Activated T-cell treated with anti-CD3 and anti-CD28 coated beads, Interleukin-2, amount 50 U/mL, for 72 hours (primary cell): ENCODE measurements around the gene MUC20. TPM values are rescaled to one million over a fixed set of nuclear protein-coding genes. Genes with fewer than 3 reads are reported as not detected.
A peak's percentile ranks its signal among the peaks of the same experiment; 100 is the strongest.
"Not testable (repeated sequence)": the region's sequence is repeated elsewhere in the genome, so short reads cannot be mapped to it uniquely, and the experiment has no call there.

Experiments used
- ATAC-seq, 2 donors: fragments of 150-1000 bp; cut with Tn5 transposase; replicated peaks in 1 of 2; 2 replicates each; pipeline ENCODE4 v1.10.0; 2021; ENCODE audit warnings: moderate library complexity in 2 of 2, mild to moderate bottlenecking in 1 of 2
- DNase-seq, 2 donors: peaks; one replicate each; pipeline ENCODE4 v3.0.0; 2021 to 2022; ENCODE audit warnings: mixed read lengths in 1 of 2
- H3K27ac Mint-ChIP-seq: one replicate; pipeline ENCODE4 v1.8.0; 2022; ENCODE audit warnings: mild to moderate bottlenecking, moderate library complexity, mixed read lengths
- H3K27me3 Mint-ChIP-seq: one replicate; pipeline ENCODE4 v1.8.0; 2022; ENCODE audit warnings: low read depth, mixed read lengths
- H3K36me3 Mint-ChIP-seq, 2 donors: one replicate each; pipeline ENCODE4 v1.8.0; 2022; ENCODE audit warnings: mixed read lengths in 2 of 2, mild to moderate bottlenecking in 1 of 2; ENCODE audit not compliant: insufficient read depth in 2 of 2
- H3K4me1 Mint-ChIP-seq: one replicate; pipeline ENCODE4 v1.8.0; 2022; ENCODE audit warnings: low read depth, mixed read lengths
- H3K4me3 Mint-ChIP-seq, 2 donors: one replicate each; pipeline ENCODE4 v1.8.0; 2022; ENCODE audit warnings: mild to moderate bottlenecking in 2 of 2, mixed read lengths in 2 of 2, moderate library complexity in 2 of 2
- H3K9me3 Mint-ChIP-seq, 2 donors: one replicate each; pipeline ENCODE4 v1.8.0; 2022; ENCODE audit warnings: mixed read lengths in 2 of 2
- total RNA-seq, 2 donors: library from RNA; stranded (reverse); gene quantifications; one replicate each; pipeline ENCODE4 v1.2.3, GENCODE V29; 2022

MUC20 gene
- total RNA-seq, 2 donors from 2014 or later: 3.4 to 7.8 TPM

DNA sequence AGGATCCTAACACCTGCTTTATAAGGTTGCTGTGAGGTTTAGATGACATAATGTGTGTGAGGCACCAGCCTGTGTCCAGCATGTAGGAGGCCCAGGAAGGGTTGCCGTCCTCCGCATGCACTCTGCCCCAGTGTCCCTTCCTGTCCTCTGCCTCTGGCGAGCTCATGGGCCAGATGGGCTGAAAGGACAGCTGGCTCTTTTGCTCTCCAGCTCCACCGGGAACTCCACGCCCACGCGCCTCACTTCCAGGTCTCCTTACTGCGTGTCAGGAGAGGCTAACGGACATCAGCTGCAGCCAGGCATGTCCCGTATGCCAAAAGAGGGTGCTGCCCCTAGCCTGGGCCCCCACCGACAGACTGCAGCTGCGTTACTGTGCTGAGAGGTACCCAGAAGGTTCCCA lies 12.2 kb downstream of the MUC20 start:
- Mint-ChIP-seq H3K27me3 (no peaks in the 10 kb centered on the region), H3K4me3 (no peak overlapping the region)

DNA sequence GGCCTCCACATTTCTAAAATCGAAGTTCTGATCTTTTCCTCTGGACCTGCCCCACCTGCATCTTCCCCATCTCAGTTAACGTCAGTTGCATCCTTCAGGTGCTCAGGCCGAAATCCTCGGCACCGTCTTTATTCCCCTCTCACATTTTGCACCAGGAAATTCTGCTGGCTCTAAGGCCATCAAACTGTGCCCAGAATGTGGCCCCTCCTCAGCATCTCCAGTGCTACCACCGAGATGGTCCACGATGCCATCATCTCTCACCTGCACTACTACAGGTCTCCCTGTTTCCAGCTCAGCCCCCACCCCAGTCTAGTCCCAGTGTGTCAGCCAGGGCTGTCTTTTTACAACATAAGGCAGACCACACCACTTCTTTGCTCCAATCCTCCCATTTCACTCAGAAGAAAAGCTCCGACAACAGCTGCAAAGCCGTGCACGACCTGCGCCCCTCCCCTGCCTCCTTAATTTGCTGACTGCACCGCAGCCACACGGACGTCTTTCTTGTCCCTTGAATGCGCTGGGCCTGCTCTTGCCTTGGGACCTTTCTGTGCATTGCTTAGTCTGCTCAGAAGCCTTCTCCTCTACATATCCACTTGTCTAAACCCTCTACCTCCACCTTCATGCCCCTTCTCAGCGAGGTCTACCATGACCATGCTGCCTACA lies 14.4 kb downstream of the MUC20 start:
- Mint-ChIP-seq H3K36me3 (peaks cover 0 to 2% of the 10 kb centered on the region in 2 donors), H3K4me3 (no peak overlapping the region), H3K27me3 (no peaks in the 10 kb centered on the region), H3K4me1 (no peaks in the 10 kb centered on the region), H3K9me3 (peaks cover 0 to 2% of the 10 kb centered on the region in 2 donors), H3K27ac (no peak overlapping the region)
- DNase-seq (no peak), ATAC-seq (no peak)

More for the DNA sequence above, 12.2 kb downstream of the MUC20 start:
- Mint-ChIP-seq H3K4me1 (no peaks in the 10 kb centered on the region), H3K27ac (no peak overlapping the region), H3K9me3 (no peaks in the 10 kb centered on the region), H3K36me3 (peaks cover 0 to 2% of the 10 kb centered on the region in 2 donors)
- no peak for DNase-seq
- no peak for ATAC-seq

- Mint-ChIP-seq H3K4me3 (no peak overlapping the region), H3K36me3 (peaks cover 0 to 2% of the 10 kb centered on the region in 2 donors), H3K27me3 (no peaks in the 10 kb centered on the region), H3K4me1 (no peaks in the 10 kb centered on the region), H3K27ac (no peak overlapping the region), H3K9me3 (peaks cover 0 to 2% of the 10 kb centered on the region in 2 donors)
- ATAC-seq: no peak
- no peak for DNase-seq
Measured at GRCh38 chr3:195736866-195737490, 16.2 kb downstream of the MUC20 start.

GRCh38 chr3:195737782-195738181 lies 17.0 kb downstream of the MUC20 start:
- not testable (repeated sequence) for H3K36me3 Mint-ChIP-seq, H3K4me1 Mint-ChIP-seq, H3K9me3 Mint-ChIP-seq, ATAC-seq, H3K27ac Mint-ChIP-seq, H3K27me3 Mint-ChIP-seq, H3K4me3 Mint-ChIP-seq, DNase-seq

DNA sequence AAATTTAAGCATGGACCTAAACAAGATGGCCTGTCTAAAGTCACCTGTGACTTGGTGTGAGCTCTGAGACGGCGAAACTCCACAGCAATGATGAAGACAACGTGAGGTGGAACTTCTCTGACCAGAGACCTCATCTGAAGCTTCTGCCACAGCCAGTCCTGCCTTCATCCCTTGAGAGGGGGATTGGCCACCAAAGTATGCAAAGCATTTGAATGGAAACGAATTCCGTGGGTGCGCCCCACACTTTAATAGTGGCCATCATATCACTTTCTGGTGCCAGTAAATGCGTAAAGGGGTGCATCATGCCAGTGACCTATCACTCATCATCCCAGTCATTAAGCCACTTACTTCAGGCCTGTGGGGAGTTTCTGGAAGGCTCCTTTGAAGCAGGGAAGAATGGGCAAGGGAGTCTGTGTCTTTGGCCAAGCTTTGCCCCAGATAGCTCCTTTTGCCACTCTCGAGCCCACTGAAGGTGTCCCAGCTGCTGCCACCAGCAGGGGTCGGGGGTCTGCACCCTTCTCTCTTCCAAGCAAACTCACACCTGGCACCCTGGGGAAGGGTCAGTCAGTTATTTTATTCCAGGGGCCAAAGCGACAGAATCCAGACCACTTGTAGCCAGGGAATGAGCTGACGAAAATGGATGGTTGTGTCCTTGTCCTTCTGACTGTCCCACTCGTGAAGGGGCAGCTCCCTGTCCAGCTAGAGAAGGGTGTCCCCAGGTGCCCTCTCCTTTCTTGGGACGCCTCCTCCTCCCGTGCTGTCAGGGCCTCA lies 17.7 kb downstream of the MUC20 start:
- peaks cover 0 to 2% of the 10 kb centered on the region in 2 donors for H3K9me3 Mint-ChIP-seq
- DNase-seq (no peak), ATAC-seq (no peak)
- H3K4me3 Mint-ChIP-seq: no peak overlapping the region
- H3K4me1 Mint-ChIP-seq: no peaks in the 10 kb centered on the region
- peaks cover 0 to 2% of the 10 kb centered on the region in 2 donors for H3K36me3 Mint-ChIP-seq
- no peaks in the 10 kb centered on the region for H3K27me3 Mint-ChIP-seq
- H3K27ac Mint-ChIP-seq: no peak overlapping the region

GRCh38 chr3:195739561-195740111 lies 18.9 kb downstream of the MUC20 start:
- no peak overlapping the region for H3K4me3 Mint-ChIP-seq
- ATAC-seq (no peak), DNase-seq (no peak)
- no peak overlapping the region for H3K27ac Mint-ChIP-seq
- no peaks in the 10 kb centered on the region for H3K4me1 Mint-ChIP-seq
- peaks cover 0 to 2% of the 10 kb centered on the region in 2 donors for H3K36me3 Mint-ChIP-seq
- no peaks in the 10 kb centered on the region for H3K27me3 Mint-ChIP-seq
- H3K9me3 Mint-ChIP-seq: peaks cover 0 to 2% of the 10 kb centered on the region in 2 donors

DNA sequence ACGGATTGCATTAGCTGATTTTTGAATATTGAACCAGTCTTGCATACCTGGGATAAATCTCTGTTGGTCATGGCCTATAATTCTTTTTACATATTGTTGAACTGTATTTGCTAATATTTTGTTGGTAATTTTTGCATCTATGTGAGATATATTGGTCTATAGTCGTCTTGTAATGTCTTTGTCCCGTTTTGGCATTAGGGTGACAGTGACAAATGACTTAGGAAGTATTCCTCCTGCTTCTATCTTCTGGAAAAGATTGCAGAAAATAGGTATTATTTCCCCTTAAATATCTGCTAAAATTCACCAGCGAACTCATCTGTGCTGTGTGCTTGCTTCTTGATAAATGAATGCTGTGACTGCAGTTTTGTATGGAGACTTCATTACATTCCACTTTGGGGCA lies 23.7 kb downstream of the MUC20 start:
- ATAC-seq (no peak), DNase-seq (no peak)
- peaks cover 14% of the 10 kb centered on the region for H3K4me1 Mint-ChIP-seq
- peaks cover 12% of the 10 kb centered on the region for H3K27me3 Mint-ChIP-seq
- peaks cover 0 to 2% of the 10 kb centered on the region in 2 donors for H3K9me3 Mint-ChIP-seq
- H3K27ac Mint-ChIP-seq: no peak overlapping the region
- no peaks in the 10 kb centered on the region for H3K36me3 Mint-ChIP-seq
- no peak overlapping the region for H3K4me3 Mint-ChIP-seq

DNA sequence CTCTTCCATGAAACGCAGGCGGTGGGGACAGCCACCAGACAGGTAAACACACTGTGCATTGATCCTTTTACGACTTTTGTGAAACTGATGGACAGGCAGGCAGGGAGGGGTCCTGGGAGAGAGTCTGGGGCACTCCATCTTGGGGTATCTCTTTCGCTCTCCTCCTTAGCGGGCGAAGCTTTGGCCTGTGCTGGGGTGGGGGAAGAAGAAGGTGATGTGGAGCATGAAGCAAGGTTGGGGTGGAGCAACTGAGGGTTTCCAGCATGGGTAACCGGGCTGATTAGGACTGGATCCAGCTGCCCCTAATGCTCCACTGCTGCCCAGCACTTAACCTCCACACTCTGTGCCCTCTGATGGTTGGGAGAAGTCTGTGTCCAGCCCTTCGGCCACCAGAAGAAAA lies 25.6 kb downstream of the MUC20 start:
- ATAC-seq: no peak
- H3K27me3 Mint-ChIP-seq: peaks cover 12% of the 10 kb centered on the region
- no peaks in the 10 kb centered on the region for H3K9me3 Mint-ChIP-seq
- H3K4me1 Mint-ChIP-seq: peaks cover 14% of the 10 kb centered on the region
- DNase-seq: no peak
- H3K27ac Mint-ChIP-seq: no peak overlapping the region
- no peaks in the 10 kb centered on the region for H3K36me3 Mint-ChIP-seq
- H3K4me3 Mint-ChIP-seq: no peak overlapping the region

DNA sequence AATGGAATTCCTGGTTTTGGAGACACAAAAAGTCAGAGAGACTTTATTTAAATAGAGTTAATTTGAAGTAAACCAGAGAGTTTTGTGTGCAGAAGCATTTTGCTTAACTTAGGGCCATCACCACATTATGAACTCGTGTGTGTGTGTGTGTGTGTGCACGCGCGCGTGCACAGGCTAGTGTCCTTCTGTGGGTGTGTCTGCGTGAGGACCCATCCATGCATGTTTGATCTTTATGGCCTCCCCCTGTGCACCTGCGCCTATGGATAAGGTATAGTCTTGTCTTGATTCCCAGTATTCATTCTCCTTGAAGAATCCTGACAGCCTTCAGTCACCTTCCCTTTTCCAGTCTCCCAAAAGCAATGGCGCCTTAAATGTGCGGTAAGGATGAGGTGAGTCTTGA lies 26.0 kb downstream of the MUC20 start:
- H3K4me3 Mint-ChIP-seq: peak overlapping the region in 1 of 2 donors; percentile 7
- DNase-seq (no peak), ATAC-seq (no peak)
- H3K9me3 Mint-ChIP-seq: no peaks in the 10 kb centered on the region
- H3K4me1 Mint-ChIP-seq: peaks cover 14% of the 10 kb centered on the region
- H3K27me3 Mint-ChIP-seq: peaks cover 12% of the 10 kb centered on the region
- H3K36me3 Mint-ChIP-seq: no peaks in the 10 kb centered on the region
- H3K27ac Mint-ChIP-seq: peak overlapping the region; percentile 4

DNA sequence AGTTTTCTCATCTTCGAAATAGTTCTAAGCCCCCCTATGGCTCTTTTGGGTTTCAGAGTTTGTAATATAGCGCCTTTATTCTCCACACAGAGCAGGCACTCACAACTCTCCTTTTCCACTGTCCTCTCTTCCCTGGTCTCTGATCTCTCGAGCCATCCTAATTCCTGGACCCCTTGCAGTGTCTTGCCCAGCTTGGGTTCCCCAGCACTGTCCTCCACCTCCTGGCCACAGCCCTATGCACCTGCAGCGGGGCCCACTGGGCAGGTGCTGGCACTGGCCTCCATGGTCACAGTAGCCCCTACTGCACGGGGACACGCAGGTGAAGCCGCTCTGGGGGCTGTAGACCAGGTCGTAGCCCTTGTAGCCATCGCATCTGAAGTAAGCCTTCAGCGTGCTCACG lies 27.9 kb downstream of the MUC20 start:
- DNase-seq: no peak
- Mint-ChIP-seq H3K9me3 (no peaks in the 10 kb centered on the region), H3K27ac (peak overlapping the region; percentile 6), H3K4me3 (peak overlapping the region in 1 of 2 donors; percentile 23), H3K27me3 (peaks cover 12% of the 10 kb centered on the region), H3K36me3 (no peaks in the 10 kb centered on the region), H3K4me1 (peaks cover 14% of the 10 kb centered on the region)
- no peak for ATAC-seq

DNA sequence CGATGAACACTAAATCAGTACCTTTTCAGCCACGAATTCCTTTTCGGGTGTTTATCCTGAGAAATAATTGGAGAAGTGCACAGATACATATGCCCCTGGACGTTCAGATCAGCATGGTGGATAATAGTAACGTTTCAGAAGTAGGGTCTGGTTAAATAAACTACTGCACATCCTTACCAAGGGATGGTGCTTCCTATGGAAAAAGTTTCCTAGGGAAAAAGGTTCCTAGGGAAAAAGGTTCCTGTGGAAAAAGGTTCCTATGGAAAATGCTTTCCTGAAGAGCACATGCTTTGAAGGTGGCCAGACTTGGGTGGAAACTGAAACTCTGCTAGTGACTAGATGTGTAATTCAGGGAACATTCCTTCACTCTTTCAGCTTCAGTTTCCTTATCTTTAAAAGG lies 28.3 kb downstream of the MUC20 start:
- H3K4me3 Mint-ChIP-seq, ATAC-seq, H3K27ac Mint-ChIP-seq, H3K9me3 Mint-ChIP-seq, H3K36me3 Mint-ChIP-seq, DNase-seq: not testable (repeated sequence)
- Mint-ChIP-seq H3K27me3 (peaks cover 12% of the 10 kb centered on the region), H3K4me1 (peaks cover 14% of the 10 kb centered on the region)

GRCh38 chr3:195750797-195751520 lies 30.2 kb downstream of the MUC20 start:
- peaks cover 8% of the 10 kb centered on the region for H3K27me3 Mint-ChIP-seq
- no peaks in the 10 kb centered on the region for H3K9me3 Mint-ChIP-seq
- no peak for ATAC-seq
- H3K4me3 Mint-ChIP-seq: no peak overlapping the region
- DNase-seq: no peak
- H3K27ac Mint-ChIP-seq: no peak overlapping the region
- H3K36me3 Mint-ChIP-seq: no peaks in the 10 kb centered on the region
- H3K4me1 Mint-ChIP-seq: peaks cover 18% of the 10 kb centered on the region
